ENCODE results near the gene RDM1. TPM values are rescaled to one million over a fixed set of nuclear protein-coding genes. Genes with fewer than 3 reads are reported as not detected.
"Not testable (repeated sequence)": the region's sequence is repeated elsewhere in the genome, so short reads cannot be mapped to it uniquely, and the experiment has no call there.

The RDM1 gene
- total RNA-seq, 2 experiments from 2014 or later: 4.4 to 6.5 TPM

GRCh38 chr17:35909408-35909807 is 21.2 kb downstream of the RDM1 start:
- intact Hi-C loops (cut with DNase I, micrococcal nuclease): no loop called here
- ChIA-PET CTCF (interaction anchor here (0.7 to 0.9 kb wide), 2 partner anchors 26 to 1160 kb away, joined by 4 read pairs; no protein-coding TSS in a partner anchor), POLR2A (interaction anchor here (0.7 kb wide), 1 partner anchor 67 kb away, joined by 3 read pairs; no protein-coding TSS in a partner anchor)
- DNase-seq: no peak
- no peaks in the 10 kb centered on the region for H3K4me1 Mint-ChIP-seq
- ATAC-seq: no peak
- no peaks in the 10 kb centered on the region for H3K36me3 Mint-ChIP-seq (ENCODE audit: low read depth)
- peaks cover 3% of the 10 kb centered on the region for H3K27me3 Mint-ChIP-seq
- H3K9me3 Mint-ChIP-seq (ENCODE audit: low read depth): no peaks in the 10 kb centered on the region
- H3K4me3 Mint-ChIP-seq: no peak overlapping the region
- H3K27ac Mint-ChIP-seq: no peak overlapping the region

DNA sequence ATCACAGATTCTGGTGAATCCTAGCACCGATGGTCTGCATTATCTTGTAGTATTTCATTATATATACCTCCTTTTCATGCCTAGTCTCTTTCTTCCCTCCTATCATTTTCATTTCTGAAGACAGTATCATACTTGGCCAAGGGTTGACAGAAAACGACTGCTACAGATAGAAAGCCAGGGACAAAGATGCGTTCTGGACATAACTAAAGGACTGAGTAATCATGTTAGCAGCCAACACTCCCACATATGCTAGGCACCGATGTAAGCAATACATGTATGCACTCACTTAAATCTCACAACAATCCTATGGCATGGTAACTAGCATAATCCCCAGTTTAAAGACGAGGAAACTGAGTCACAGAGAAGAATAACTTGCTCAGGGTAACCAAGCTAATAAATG is 22.9 kb downstream of the RDM1 start:
- intact Hi-C loops (cut with DNase I, micrococcal nuclease): no loop called here
- H3K36me3 Mint-ChIP-seq (ENCODE audit: low read depth): no peaks in the 10 kb centered on the region
- DNase-seq (no peak), ATAC-seq (no peak)
- ChIA-PET CTCF (interaction anchor here (0.6 kb wide), 2 partner anchors 42 to 67 kb away, joined by 3 read pairs; no protein-coding TSS in a partner anchor), POLR2A (no interaction called here)
- H3K27ac Mint-ChIP-seq: no peak overlapping the region
- peaks cover 3% of the 10 kb centered on the region for H3K27me3 Mint-ChIP-seq
- H3K9me3 Mint-ChIP-seq (ENCODE audit: low read depth): no peaks in the 10 kb centered on the region
- no peak overlapping the region for H3K4me3 Mint-ChIP-seq
- no peaks in the 10 kb centered on the region for H3K4me1 Mint-ChIP-seq

- intact Hi-C loops (cut with DNase I, micrococcal nuclease): no loop called here
- no peak for DNase-seq
Observed at GRCh38 chr17:35906926-35907637, 23.5 kb downstream of the RDM1 start.

DNA sequence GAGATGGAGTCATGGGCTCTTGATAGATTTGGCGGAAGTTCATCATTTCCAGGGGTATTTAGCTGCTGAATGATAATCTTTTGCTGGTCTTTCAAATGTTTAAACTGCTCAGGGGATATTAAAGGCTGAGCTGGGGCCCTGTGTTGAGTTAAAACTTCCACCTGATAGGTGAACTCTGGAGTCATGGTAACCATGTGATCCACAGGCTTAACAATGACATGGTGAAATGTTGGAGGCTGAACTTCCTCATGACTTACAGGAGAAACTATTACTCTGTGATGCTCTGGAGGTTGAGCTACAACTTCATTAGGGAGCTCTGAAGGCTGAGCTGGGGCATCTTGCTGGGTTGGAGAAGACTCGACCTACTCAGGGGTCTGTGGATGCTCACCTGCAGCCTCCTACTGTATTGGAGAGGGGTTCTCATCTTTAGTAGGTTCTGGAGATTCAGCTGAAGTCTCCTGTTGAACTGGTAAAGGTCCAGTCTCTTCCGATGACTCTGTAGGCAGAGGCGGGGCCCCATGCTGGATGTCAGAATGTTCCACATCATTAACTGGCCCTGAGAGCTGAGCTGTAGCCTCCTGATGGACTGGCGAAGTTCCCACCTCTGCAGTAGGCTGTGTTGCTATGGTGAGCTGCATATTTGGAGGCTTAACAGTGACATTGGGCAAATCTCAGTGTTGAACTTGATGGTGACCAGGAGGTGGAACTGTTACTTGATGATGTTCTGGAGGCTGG is 24.2 kb downstream of the RDM1 start:
- no peak overlapping the region for H3K4me3 Mint-ChIP-seq
- no peak overlapping the region for H3K27ac Mint-ChIP-seq
- H3K4me1 Mint-ChIP-seq: no peaks in the 10 kb centered on the region
- ChIA-PET POLR2A (no interaction called here), CTCF (interaction anchor here (1.0 kb wide), 1 partner anchor 10 kb away, joined by 3 read pairs; no protein-coding TSS in a partner anchor)
- DNase-seq: no peak
- no peaks in the 10 kb centered on the region for H3K9me3 Mint-ChIP-seq (ENCODE audit: low read depth)
- ATAC-seq: no peak
- H3K27me3 Mint-ChIP-seq: peaks cover 3% of the 10 kb centered on the region
- intact Hi-C loops (cut with DNase I, micrococcal nuclease): no loop called here
- no peaks in the 10 kb centered on the region for H3K36me3 Mint-ChIP-seq (ENCODE audit: low read depth)

More at GRCh38 chr17:35906926-35907637, 23.5 kb downstream of the RDM1 start:
- no peaks in the 10 kb centered on the region for H3K4me1 Mint-ChIP-seq
- POLR2A ChIA-PET: no interaction called here
- H3K9me3 Mint-ChIP-seq (ENCODE audit: low read depth): no peaks in the 10 kb centered on the region
- no peak overlapping the region for H3K4me3 Mint-ChIP-seq
- no peak for ATAC-seq
- CTCF ChIA-PET: interaction anchor here (0.6 kb wide), 2 partner anchors 41 to 66 kb away, joined by 3 read pairs; no protein-coding TSS in a partner anchor
- no peaks in the 10 kb centered on the region for H3K36me3 Mint-ChIP-seq (ENCODE audit: low read depth)
- H3K27ac Mint-ChIP-seq: no peak overlapping the region
- peaks cover 3% of the 10 kb centered on the region for H3K27me3 Mint-ChIP-seq

GRCh38 chr17:35903451-35903850 is 27.1 kb downstream of the RDM1 start:
- peaks cover 3% of the 10 kb centered on the region for H3K27me3 Mint-ChIP-seq
- no peak overlapping the region for H3K4me3 Mint-ChIP-seq
- no peak overlapping the region for H3K27ac Mint-ChIP-seq
- H3K36me3 Mint-ChIP-seq (ENCODE audit: low read depth): no peaks in the 10 kb centered on the region
- ATAC-seq (no peak), DNase-seq (no peak)
- no peaks in the 10 kb centered on the region for H3K9me3 Mint-ChIP-seq (ENCODE audit: low read depth)
- ChIA-PET CTCF (interaction anchor here (1.0 to 1.3 kb wide), 2 partner anchors 22 to 54 kb away, joined by 3 read pairs; no protein-coding TSS in a partner anchor), POLR2A (no interaction called here)
- H3K4me1 Mint-ChIP-seq: peaks cover 12% of the 10 kb centered on the region
- intact Hi-C loops (cut with DNase I, micrococcal nuclease): no loop called here

DNA sequence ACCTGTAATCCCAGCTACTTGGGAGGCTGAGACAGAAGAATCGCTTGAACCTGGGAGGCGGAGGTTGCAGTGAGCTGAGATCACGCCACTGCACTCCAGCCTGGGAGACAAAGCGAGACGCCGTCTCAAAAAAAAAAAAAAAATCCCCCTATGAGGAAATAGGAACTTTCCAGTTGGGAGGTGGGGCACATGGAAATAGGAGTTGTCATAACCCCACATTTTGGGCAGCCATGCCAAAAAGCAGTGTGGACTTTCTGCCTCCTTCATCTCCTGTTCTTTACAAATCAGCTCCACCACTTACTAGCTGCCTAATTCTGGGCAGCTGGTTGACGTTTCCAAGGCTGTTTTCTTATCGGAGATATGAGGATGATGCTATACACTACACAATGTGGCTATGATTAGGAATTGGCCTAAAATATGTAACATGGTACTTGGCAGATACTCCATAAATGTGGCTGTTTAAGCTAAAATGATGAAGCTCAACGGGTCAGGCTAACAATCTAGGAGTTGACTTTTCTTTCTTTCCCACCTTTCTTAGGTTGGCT is 28.9 kb downstream of the RDM1 start:
- Mint-ChIP-seq H3K9me3 (ENCODE audit: low read depth) (no peaks in the 10 kb centered on the region), H3K4me1 (peaks cover 22% of the 10 kb centered on the region), H3K4me3 (no peak overlapping the region), H3K27ac (no peak overlapping the region), H3K27me3 (peaks cover 3% of the 10 kb centered on the region), H3K36me3 (ENCODE audit: low read depth) (no peaks in the 10 kb centered on the region)
- no peak for DNase-seq
- POLR2A ChIA-PET: no interaction called here
- CTCF ChIA-PET: interaction anchor here (0.6 to 1.4 kb wide), 3 partner anchors 9 to 66 kb away, joined by 3 to 4 read pairs (median 4); no protein-coding TSS in a partner anchor
- intact Hi-C loops (cut with DNase I, micrococcal nuclease): no loop called here
- no peak for ATAC-seq

GRCh38 chr17:35900708-35901480 is 29.7 kb downstream of the RDM1 start:
- ATAC-seq (no peak), DNase-seq (no peak)
- Mint-ChIP-seq H3K4me3 (peak overlapping the region; percentile 6), H3K4me1 (peaks cover 26% of the 10 kb centered on the region), H3K9me3 (ENCODE audit: low read depth) (no peaks in the 10 kb centered on the region), H3K27ac (peak overlapping the region; percentile 44), H3K27me3 (peaks cover 3% of the 10 kb centered on the region), H3K36me3 (ENCODE audit: low read depth) (no peaks in the 10 kb centered on the region)
- ChIA-PET POLR2A (no interaction called here), CTCF (interaction anchor here (0.6 to 1.4 kb wide), 5 partner anchors 8 to 641 kb away, joined by 3 to 4 read pairs (median 3); no protein-coding TSS in a partner anchor)
- intact Hi-C loops (cut with DNase I, micrococcal nuclease): no loop called here

GRCh38 chr17:35900280-35900679 is 30.3 kb downstream of the RDM1 start:
- H3K9me3 Mint-ChIP-seq (ENCODE audit: low read depth): no peaks in the 10 kb centered on the region
- H3K4me1 Mint-ChIP-seq: peaks cover 26% of the 10 kb centered on the region

GRCh38 chr17:35898283-35899070 is 32.1 kb downstream of the RDM1 start:
- Mint-ChIP-seq H3K9me3 (ENCODE audit: low read depth) (no peaks in the 10 kb centered on the region), H3K4me1 (peaks cover 26% of the 10 kb centered on the region), H3K27ac (peak overlapping the region; percentile 68), H3K36me3 (ENCODE audit: low read depth) (no peaks in the 10 kb centered on the region), H3K27me3 (no peaks in the 10 kb centered on the region), H3K4me3 (peak overlapping the region; percentile 34)
- peak; percentile 71 for ATAC-seq
- CTCF ChIA-PET: interaction anchor here (1.0 kb wide), 1 partner anchor 19 kb away, joined by 4 read pairs; the partner anchor contains the start of gene CCL5
- intact Hi-C loops (cut with DNase I, micrococcal nuclease): no loop called here
- DNase-seq: peak; percentile 69
- POLR2A ChIA-PET: no interaction called here

More at GRCh38 chr17:35900280-35900679, 30.3 kb downstream of the RDM1 start:
- H3K27me3 Mint-ChIP-seq: peaks cover 3% of the 10 kb centered on the region
- H3K4me3 Mint-ChIP-seq: no peak overlapping the region
- DNase-seq (peak; percentile 14), ATAC-seq (no peak)
- intact Hi-C loops (cut with DNase I, micrococcal nuclease): no loop called here
- POLR2A ChIA-PET: no interaction called here
- H3K27ac Mint-ChIP-seq: peak overlapping the region; percentile 44
- no peaks in the 10 kb centered on the region for H3K36me3 Mint-ChIP-seq (ENCODE audit: low read depth)
- CTCF ChIA-PET: interaction anchor here (0.6 kb wide), 2 partner anchors 12 to 641 kb away, joined by 3 read pairs; no protein-coding TSS in a partner anchor

DNA sequence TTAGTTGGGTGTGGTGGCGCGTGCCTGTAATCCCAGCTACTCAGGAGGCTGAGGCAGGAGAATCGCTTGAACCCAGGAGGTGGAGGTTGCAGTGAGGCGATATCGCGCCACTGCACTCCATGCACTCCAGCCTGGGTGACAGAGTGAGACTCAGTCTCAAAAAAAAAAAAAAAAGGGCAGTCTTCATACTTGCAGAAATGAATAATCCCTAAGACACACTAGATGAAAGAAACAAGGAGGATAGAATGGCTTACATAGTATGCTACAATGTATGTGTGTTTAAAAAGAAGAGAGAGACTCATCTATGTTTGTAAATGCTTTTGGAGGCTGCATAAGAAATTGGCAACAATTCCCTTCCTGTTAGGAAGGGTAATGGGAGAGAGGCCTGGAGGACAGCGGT is 32.8 kb downstream of the RDM1 start:
- H3K36me3 Mint-ChIP-seq (ENCODE audit: low read depth); intact Hi-C loops (cut with DNase I, micrococcal nuclease); DNase-seq; H3K9me3 Mint-ChIP-seq (ENCODE audit: low read depth); POLR2A ChIA-PET; H3K27me3 Mint-ChIP-seq; H3K4me3 Mint-ChIP-seq: not testable (repeated sequence)
- H3K4me1 Mint-ChIP-seq: peaks cover 29% of the 10 kb centered on the region
- peak overlapping the region; percentile 81 for H3K27ac Mint-ChIP-seq
- ATAC-seq: peak; percentile 56
- CTCF ChIA-PET: interaction anchor here (0.7 to 1.0 kb wide), 2 partner anchors 18 to 56 kb away, joined by 3 to 4 read pairs; partner anchors contain the start of gene CCL5

Measured in activated CD4-positive, alpha-beta T cell treated with anti-CD3 and anti-CD28 coated beads for 36 hours (primary cell).